Trophoblast cell (in vitro differentiated cells and primary cell): ENCODE measurements around the gene BCL2L12.

ENCODE experiments used
- DNase-seq, 2 donors: peaks; one replicate each; pipeline ENCODE4 v3.0.0-alpha.2; 2016
- H2AFZ ChIP-seq: 2 replicates; pipeline ENCODE4 v1.6.1; 2013; ENCODE audit warnings: low read length, moderate library complexity, mild to moderate bottlenecking; ENCODE audit not compliant: insufficient read depth, poor library complexity
- H2AK5ac ChIP-seq: 2 replicates; pipeline ENCODE4 v1.6.1; 2013; ENCODE audit warnings: mild to moderate bottlenecking, low read length
- H2BK120ac ChIP-seq: 2 replicates; pipeline ENCODE4 v1.6.1; 2013; ENCODE audit warnings: low read length, mild to moderate bottlenecking, moderate library complexity; ENCODE audit not compliant: insufficient read depth, poor library complexity
- H2BK12ac ChIP-seq: 2 replicates; pipeline ENCODE4 v1.6.1; 2013; ENCODE audit warnings: mild to moderate bottlenecking, low read length, moderate library complexity
- H2BK5ac ChIP-seq: 2 replicates; pipeline ENCODE4 v1.6.1; 2013; ENCODE audit warnings: low read length, low read depth, moderate library complexity, mild to moderate bottlenecking; ENCODE audit not compliant: poor library complexity
- H3K14ac ChIP-seq: 2 replicates; pipeline ENCODE4 v1.6.1; 2013; ENCODE audit warnings: mild to moderate bottlenecking, low read length
- H3K18ac ChIP-seq: 2 replicates; pipeline ENCODE4 v1.6.1; 2013; ENCODE audit warnings: mild to moderate bottlenecking, low read length
- H3K23ac ChIP-seq: 2 replicates; pipeline ENCODE4 v1.6.1; 2013; ENCODE audit warnings: low read length
- H3K27ac ChIP-seq: 2 replicates; pipeline ENCODE4 v1.5.1; 2013; ENCODE audit warnings: low read depth, mild to moderate bottlenecking, inconsistent platforms, low read length, moderate library complexity
- H3K27me3 ChIP-seq: 2 replicates; pipeline ENCODE4 v1.6.1; 2013; ENCODE audit warnings: inconsistent platforms, mild to moderate bottlenecking, low read length, moderate library complexity; ENCODE audit not compliant: insufficient read depth
- H3K36me3 ChIP-seq, 2 experiments: 1 replicate in 1 of 2; 2 replicates in 1 of 2; pipeline ENCODE4 v1.6.1; 2013; ENCODE audit warnings: low read length in 2 of 2, mild to moderate bottlenecking in 2 of 2, moderate library complexity in 1 of 2; ENCODE audit not compliant: insufficient read depth in 2 of 2, control insufficient read depth in 1 of 2
- H3K4ac ChIP-seq: 2 replicates; pipeline ENCODE4 v1.6.1; 2013; ENCODE audit warnings: low read depth, mild to moderate bottlenecking, low read length, moderate library complexity
- H3K4me1 ChIP-seq, 2 experiments: 1 replicate in 1 of 2; 2 replicates in 1 of 2; pipeline ENCODE4 v1.6.1; 2013; ENCODE audit warnings: low read length in 2 of 2, mild to moderate bottlenecking in 2 of 2, moderate library complexity in 1 of 2; ENCODE audit not compliant: insufficient read depth in 2 of 2, control insufficient read depth in 1 of 2
- H3K4me2 ChIP-seq: 2 replicates; pipeline ENCODE4 v1.6.1; 2013; ENCODE audit warnings: inconsistent platforms, mild to moderate bottlenecking, low read length, moderate library complexity
- H3K4me3 ChIP-seq: 2 replicates; pipeline ENCODE4 v1.5.1; 2013; ENCODE audit warnings: mild to moderate bottlenecking, low read depth, low read length, inconsistent platforms
- H3K79me1 ChIP-seq: one replicate; pipeline ENCODE4 v1.6.1; 2013; ENCODE audit warnings: low read length
- H3K79me2 ChIP-seq: 2 replicates; pipeline ENCODE4 v1.6.1; 2013; ENCODE audit warnings: low read length, mild to moderate bottlenecking; ENCODE audit not compliant: control insufficient read depth, insufficient read depth, poor library complexity
- H3K9ac ChIP-seq: 2 replicates; pipeline ENCODE4 v1.6.1; 2013; ENCODE audit warnings: mild to moderate bottlenecking, low read length
- H3K9me3 ChIP-seq: 2 replicates; pipeline ENCODE4 v1.6.1; 2013; ENCODE audit warnings: low read depth, mild to moderate bottlenecking, control low read depth, inconsistent platforms, low read length; ENCODE audit not compliant: insufficient read depth
- H4K12ac ChIP-seq: 2 replicates; pipeline ENCODE4 v1.6.1; 2013; ENCODE audit warnings: low read depth, mild to moderate bottlenecking, low read length, moderate library complexity
- H4K8ac ChIP-seq: 2 replicates; pipeline ENCODE4 v1.6.1; 2013; ENCODE audit warnings: low read depth, mild to moderate bottlenecking, low read length, moderate library complexity
- H4K91ac ChIP-seq: one replicate; pipeline ENCODE4 v1.6.1; 2013; ENCODE audit warnings: low read depth, mild to moderate bottlenecking, low read length, moderate library complexity
- WGBS: extraction: QIAGEN DNeasy Blood & Tissue Kit; methylation state at CpG from one replicate; pipeline ENCODE4 v1.1.7; 2013; ENCODE audit warnings: missing lambda C conversion rate; ENCODE audit not compliant: insufficient read length, insufficient coverage; ENCODE audit errors: extremely low coverage; 5-methylcytosine and 5-hydroxymethylcytosine counted together

The BCL2L12 gene

GRCh38 chr19:49705919-49706318 lies 40.2 kb downstream of the BCL2L12 start:
- Histone ChIP-seq H2BK12ac (no peak overlapping the region), H4K12ac (no peak overlapping the region), H3K9ac (no peak overlapping the region), H3K4me1 (no peaks in the 10 kb centered on the region), H3K4me2 (no peak overlapping the region), H3K23ac (no peak overlapping the region), H4K91ac (no peak overlapping the region), H2AFZ (peak overlapping the region; percentile 8), H3K27ac (no peak overlapping the region), H3K36me3 (no peaks in the 10 kb centered on the region), H2BK5ac (no peak overlapping the region), H3K27me3 (no peaks in the 10 kb centered on the region), H4K8ac (no peak overlapping the region), H3K18ac (no peak overlapping the region), H3K4ac (no peak overlapping the region), H3K79me2 (no peaks in the 10 kb centered on the region), H2AK5ac (no peak overlapping the region), H3K79me1 (no peaks in the 10 kb centered on the region), H3K9me3 (no peaks in the 10 kb centered on the region), H3K14ac (no peak overlapping the region), H2BK120ac (no peak overlapping the region), H3K4me3 (no peak overlapping the region)
- no peak for DNase-seq
- no CpG with 5 or more reads among the region's 16 CpGs for WGBS

GRCh38 chr19:49710372-49710951 lies 44.7 kb downstream of the BCL2L12 start:
- H3K9ac ChIP-seq = no peak overlapping the region
- no peaks in the 10 kb centered on the region for H3K9me3 ChIP-seq
- H3K4me1 ChIP-seq = peaks cover 6 to 7% of the 10 kb centered on the region in 2 experiments
- no peaks in the 10 kb centered on the region for H3K79me1 ChIP-seq
- H3K4me2 ChIP-seq = no peak overlapping the region
- H2BK5ac ChIP-seq = no peak overlapping the region
- H3K23ac ChIP-seq = no peak overlapping the region
- H4K8ac ChIP-seq = no peak overlapping the region
- no peak for DNase-seq
- no peak overlapping the region for H3K27ac ChIP-seq
- H3K18ac ChIP-seq = no peak overlapping the region
- H4K91ac ChIP-seq = no peak overlapping the region
- H2BK12ac ChIP-seq = no peak overlapping the region
- H4K12ac ChIP-seq = no peak overlapping the region
- H3K27me3 ChIP-seq = no peaks in the 10 kb centered on the region
- H2AK5ac ChIP-seq = no peak overlapping the region
- H3K36me3 ChIP-seq = no peaks in the 10 kb centered on the region
- H3K14ac ChIP-seq = no peak overlapping the region
- H2BK120ac ChIP-seq = no peak overlapping the region
- no peaks in the 10 kb centered on the region for H3K79me2 ChIP-seq
- WGBS = no CpG with 5 or more reads among the region's 20 CpGs
- no peak overlapping the region for H3K4ac ChIP-seq
- H3K4me3 ChIP-seq = no peak overlapping the region
- no peak overlapping the region for H2AFZ ChIP-seq

GRCh38 chr19:49712397-49712859 lies 46.7 kb downstream of the BCL2L12 start:
- WGBS = 100% methylated on average over 1 of the region's 20 CpGs

GRCh38 chr19:49713236-49713845 lies 47.6 kb downstream of the BCL2L12 start:
- WGBS = no CpG with 5 or more reads among the region's 8 CpGs
- DNase-seq = peak; percentile 54 to 75
- H3K27ac ChIP-seq = no peak overlapping the region
- H3K18ac ChIP-seq = no peak overlapping the region
- H3K4me2 ChIP-seq = no peak overlapping the region
- no peak overlapping the region for H2BK120ac ChIP-seq
- no peak overlapping the region for H3K4ac ChIP-seq
- no peak overlapping the region for H4K91ac ChIP-seq
- H3K9me3 ChIP-seq = no peaks in the 10 kb centered on the region
- no peak overlapping the region for H3K4me3 ChIP-seq
- H2BK5ac ChIP-seq = no peak overlapping the region
- H3K27me3 ChIP-seq = no peaks in the 10 kb centered on the region
- H2BK12ac ChIP-seq = no peak overlapping the region
- H3K79me1 ChIP-seq = no peaks in the 10 kb centered on the region
- H3K79me2 ChIP-seq = no peaks in the 10 kb centered on the region
- no peak overlapping the region for H3K23ac ChIP-seq
- H3K4me1 ChIP-seq = peaks cover 6 to 7% of the 10 kb centered on the region in 2 experiments
- no peak overlapping the region for H2AK5ac ChIP-seq
- H3K36me3 ChIP-seq = no peaks in the 10 kb centered on the region
- no peak overlapping the region for H3K9ac ChIP-seq
- H4K12ac ChIP-seq = no peak overlapping the region
- H4K8ac ChIP-seq = no peak overlapping the region
- H3K14ac ChIP-seq = no peak overlapping the region
- H2AFZ ChIP-seq = no peak overlapping the region

More at GRCh38 chr19:49712397-49712859, 46.7 kb downstream of the BCL2L12 start:
- no peaks in the 10 kb centered on the region for H3K79me2 ChIP-seq
- no peak overlapping the region for H3K9ac ChIP-seq
- H4K91ac ChIP-seq = no peak overlapping the region
- H3K4me1 ChIP-seq = peaks cover 6 to 7% of the 10 kb centered on the region in 2 experiments
- no peaks in the 10 kb centered on the region for H3K27me3 ChIP-seq
- H3K27ac ChIP-seq = no peak overlapping the region
- H3K4me2 ChIP-seq = no peak overlapping the region
- H2AK5ac ChIP-seq = no peak overlapping the region
- no peak overlapping the region for H2AFZ ChIP-seq
- H4K8ac ChIP-seq = no peak overlapping the region
- H2BK120ac ChIP-seq = no peak overlapping the region
- H3K36me3 ChIP-seq = no peaks in the 10 kb centered on the region
- H2BK12ac ChIP-seq = no peak overlapping the region
- no peak overlapping the region for H3K4ac ChIP-seq
- H3K4me3 ChIP-seq = no peak overlapping the region
- H3K79me1 ChIP-seq = no peaks in the 10 kb centered on the region
- no peak overlapping the region for H3K23ac ChIP-seq
- peak in 1 of 2 donors; percentile 30 for DNase-seq
- H4K12ac ChIP-seq = no peak overlapping the region
- H3K9me3 ChIP-seq = no peaks in the 10 kb centered on the region
- H3K14ac ChIP-seq = no peak overlapping the region
- H2BK5ac ChIP-seq = no peak overlapping the region
- no peak overlapping the region for H3K18ac ChIP-seq
